Kidney epithelial cell (primary cell): ENCODE results near the gene GDPD5. TPM values are rescaled to one million over a fixed set of nuclear protein-coding genes. Genes with fewer than 3 reads are reported as not detected.

ENCODE experiments used
- DNase-seq: peaks from one replicate; pipeline ENCODE4 v3.0.0-alpha.2; 2010; ENCODE audit warnings: low read depth
- H3K27me3 ChIP-seq: 2 replicates; pipeline ENCODE4 v1.6.0; 2011; ENCODE audit warnings: low read length; ENCODE audit not compliant: control insufficient read depth, insufficient read depth
- H3K36me3 ChIP-seq: 2 replicates; pipeline ENCODE4 v1.5.1; 2011; ENCODE audit warnings: low read length; ENCODE audit not compliant: control insufficient read depth, insufficient read depth
- H3K4me3 ChIP-seq: 2 replicates; pipeline ENCODE4 v1.5.1; 2011; ENCODE audit warnings: low read depth, mild to moderate bottlenecking, control low read depth, low read length
- CTCF ChIP-seq: IDR thresholded peaks from 2 replicates; pipeline ENCODE4 v1.5.1; 2011; ENCODE audit warnings: mild to moderate bottlenecking, moderate library complexity, low read length, control low read depth, inconsistent platforms; ENCODE audit not compliant: insufficient read depth, poor library complexity, severe bottlenecking
- total RNA-seq: library from RNA; depleted of rRNA; stranded (reverse); fragments of >200 nt; gene quantifications from 2 replicates; pipeline ENCODE4 v1.2.3, GENCODE V29; 2015

GDPD5 gene
- total RNA-seq, 1 donor from 2014 or later, result 12.7 TPM

GRCh38 chr11:75516886-75517285, 8.9 kb downstream of the GDPD5 start:
- Histone ChIP-seq H3K36me3 (no peaks in the 10 kb centered on the region), H3K4me3 (no peak overlapping the region), H3K27me3 (no peaks in the 10 kb centered on the region)
- TF ChIP-seq CTCF, result no peak
- no peak for DNase-seq

DNA sequence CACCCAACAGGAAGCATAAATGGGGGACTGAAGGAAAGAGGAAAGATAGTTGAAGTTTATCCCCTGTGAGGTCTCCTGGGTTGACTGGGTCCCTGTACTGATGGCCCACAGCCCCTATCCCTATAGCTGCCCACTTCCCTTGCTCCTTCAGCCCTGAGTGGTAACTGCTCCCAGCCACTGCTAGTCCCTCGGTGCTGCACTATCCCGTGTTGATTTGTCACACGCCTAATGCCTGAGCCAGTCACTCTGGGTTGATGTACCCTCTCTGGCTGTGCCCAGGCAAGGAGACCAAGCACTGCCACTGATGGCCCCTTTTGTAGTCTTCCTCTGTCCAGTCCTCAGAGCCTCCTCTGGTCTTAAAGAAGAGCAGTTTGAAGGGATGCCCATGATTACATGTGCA, 9.6 kb downstream of the GDPD5 start:
- Histone ChIP-seq H3K36me3 (no peaks in the 10 kb centered on the region), H3K4me3 (no peak overlapping the region), H3K27me3 (no peaks in the 10 kb centered on the region)
- DNase-seq, result no peak
- TF ChIP-seq CTCF, result no peak

DNA sequence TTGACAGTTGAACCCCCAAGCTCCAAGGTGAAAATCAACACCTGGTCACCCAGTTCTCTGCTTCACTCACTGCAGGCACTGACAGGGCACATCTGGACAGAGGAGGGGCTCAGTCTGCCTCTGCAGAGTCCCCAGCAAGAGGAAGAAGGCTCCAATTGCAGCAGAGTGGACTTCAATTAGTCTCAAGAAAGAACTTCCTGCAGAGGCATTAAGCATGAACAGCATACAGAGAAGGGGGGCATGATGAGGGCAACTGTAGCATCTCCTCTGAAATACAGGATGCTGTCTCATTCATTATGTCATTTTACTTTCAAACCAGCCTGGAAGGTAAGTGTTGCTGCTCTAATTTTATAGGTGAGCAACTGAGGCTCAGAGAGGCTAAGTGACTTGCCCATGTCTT, 11.1 kb downstream of the GDPD5 start:
- DNase-seq, result no peak

DNA sequence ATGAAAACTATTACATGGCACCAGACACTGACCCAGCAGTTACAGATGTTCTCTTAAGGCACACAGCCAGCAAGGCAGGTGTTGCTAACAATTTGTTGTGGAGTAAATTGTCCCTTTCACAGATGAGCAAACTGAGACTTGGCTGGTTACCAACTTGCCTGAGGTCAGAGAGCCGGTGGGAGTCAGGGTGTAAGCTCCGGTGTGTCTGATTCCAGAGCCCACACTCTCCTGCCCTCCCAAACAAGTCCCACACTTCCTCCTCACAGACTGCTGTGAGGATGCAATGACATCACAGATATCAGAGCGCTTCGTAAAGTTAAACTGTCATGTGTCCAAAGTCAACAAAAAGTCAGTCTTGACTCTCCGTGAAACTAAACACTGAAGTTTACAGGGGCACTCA, 12.5 kb downstream of the GDPD5 start:
- TF ChIP-seq CTCF, result no peak
- H3K4me3 ChIP-seq, result no peak overlapping the region
- no peak for DNase-seq
- H3K36me3 ChIP-seq, result no peaks in the 10 kb centered on the region
- H3K27me3 ChIP-seq, result no peaks in the 10 kb centered on the region

More for the DNA sequence above, 11.1 kb downstream of the GDPD5 start:
- Histone ChIP-seq H3K27me3 (no peaks in the 10 kb centered on the region), H3K36me3 (no peaks in the 10 kb centered on the region), H3K4me3 (no peak overlapping the region)
- no peak for TF ChIP-seq CTCF

GRCh38 chr11:75510723-75511019, 15.1 kb downstream of the GDPD5 start:
- no peaks in the 10 kb centered on the region for H3K36me3 ChIP-seq
- TF ChIP-seq CTCF, result no peak
- no peak overlapping the region for H3K4me3 ChIP-seq
- no peak for DNase-seq
- no peaks in the 10 kb centered on the region for H3K27me3 ChIP-seq

DNA sequence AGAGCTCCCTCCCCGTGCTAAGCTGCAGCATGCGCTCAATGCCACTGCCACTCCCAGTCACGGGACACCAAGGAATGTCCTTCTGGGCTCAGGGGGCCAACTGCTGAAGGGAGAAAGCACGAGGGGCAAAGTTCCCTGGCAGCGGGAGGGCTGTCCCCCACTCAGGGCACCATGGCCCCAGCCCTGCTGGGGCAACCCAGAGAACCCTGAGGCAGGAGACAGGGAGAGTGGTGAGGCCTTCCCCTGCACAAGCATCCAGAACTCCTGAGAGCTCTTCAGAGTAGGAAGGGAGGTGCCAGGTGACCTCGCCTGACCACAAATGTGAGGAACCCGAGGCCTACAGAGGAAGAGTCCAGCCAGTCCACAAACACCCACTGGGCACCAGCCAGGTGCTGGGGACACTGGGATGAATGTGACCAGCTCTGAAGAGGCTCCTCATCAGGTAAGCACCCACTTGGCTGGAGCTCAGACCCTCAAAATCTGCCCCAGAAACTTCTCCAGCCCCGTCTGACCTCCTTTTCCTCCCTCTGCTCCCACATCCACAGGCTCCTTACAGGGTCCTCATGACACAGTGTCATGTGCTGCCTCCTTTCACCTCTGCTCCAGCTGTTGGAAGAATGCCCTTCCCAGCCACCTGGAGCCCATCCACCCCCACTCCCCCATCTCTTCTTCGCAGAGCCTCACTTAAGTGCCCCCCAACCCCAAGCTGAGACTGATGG, 15.6 kb downstream of the GDPD5 start:
- DNase-seq, result no peak
- H3K36me3 ChIP-seq, result no peaks in the 10 kb centered on the region
- no peak for TF ChIP-seq CTCF
- H3K27me3 ChIP-seq, result no peaks in the 10 kb centered on the region
- H3K4me3 ChIP-seq, result no peak overlapping the region
